Keratinocyte (primary cell): ENCODE data around the gene ASTN2.

ENCODE experiments used
- CTCF ChIP-seq, 3 experiments: IDR thresholded peaks in 1 of 3; conservative IDR thresholded peaks in 1 of 3; optimal IDR thresholded peaks in 1 of 3; 2 replicates in 2 of 3; 3 replicates in 1 of 3; pipeline versions ENCODE3 to v1.5.1; 2011; ENCODE audit warnings: low read length in 3 of 3, mild to moderate bottlenecking in 3 of 3, moderate library complexity in 2 of 3, control low read depth in 1 of 3, inconsistent platforms in 1 of 3; ENCODE audit not compliant: insufficient read depth in 2 of 3; ENCODE audit errors: extremely low read depth in 1 of 3
- EZH2 ChIP-seq: IDR thresholded peaks from one replicate; pipeline ENCODE4 v1.6.1; 2012; ENCODE audit warnings: inconsistent platforms, mild to moderate bottlenecking, low read length, moderate library complexity

GRCh38 chr9:117205806-117206205, 209.1 kb downstream of the ASTN2 start:
- TF ChIP-seq EZH2 = no peak
- TF ChIP-seq CTCF (optimal IDR thresholded peaks at IDR 0.05 in 1 of 3, IDR thresholded peaks at IDR 0.05 in 1 of 3, conservative IDR thresholded peaks at IDR 0.05 in 1 of 3; ENCODE audit: extremely low read depth in 1 of 3, insufficient read depth in 2 of 3, low read length in 3 of 3) = no peak
